HepG2 (cell line): ENCODE results near the gene NOC2L. TPM values are rescaled to one million over a fixed set of nuclear protein-coding genes. Genes with fewer than 3 reads are reported as not detected.

Source experiments
- BCLAF1 ChIP-seq: fragments of 450-650 bp; IDR thresholded peaks from 2 replicates; pipeline ENCODE4 v1.6.1; 2017; ENCODE audit warnings: mild to moderate bottlenecking
- CBFB ChIP-seq: sonication (generic); formaldehyde crosslinking; IDR thresholded peaks from 2 replicates; pipeline ENCODE4 v1.4.0; 2020; ENCODE audit warnings: missing genetic modification reagents
- CENPX ChIP-seq: sonication (generic); formaldehyde crosslinking; IDR thresholded peaks from 2 replicates; pipeline ENCODE4 v1.9.0; 2021; ENCODE audit warnings: mild to moderate bottlenecking, missing genetic modification reagents, moderate library complexity
- E2F1 ChIP-seq: sonication (generic); formaldehyde crosslinking; IDR thresholded peaks from 2 replicates; pipeline ENCODE4 v1.5.0; 2020; ENCODE audit warnings: missing genetic modification reagents
- HINFP ChIP-seq: sonication (generic); formaldehyde crosslinking; IDR thresholded peaks from 2 replicates; pipeline ENCODE4 v1.4.0; 2020; ENCODE audit warnings: low read depth, mild to moderate bottlenecking, missing genetic modification reagents
- KDM2A ChIP-seq: sonication (generic); formaldehyde crosslinking; IDR thresholded peaks from 2 replicates; pipeline ENCODE4 v1.4.0; 2020; ENCODE audit warnings: low read depth, missing genetic modification reagents, borderline replicate concordance
- KLF11 ChIP-seq: IDR thresholded peaks from 2 replicates; pipeline ENCODE4 v1.6.1; 2016; ENCODE audit warnings: missing compliant biosample characterization
- MXD1 ChIP-seq: sonication (generic); formaldehyde crosslinking; IDR thresholded peaks from 2 replicates; pipeline ENCODE4 v1.4.0; 2020; ENCODE audit warnings: mild to moderate bottlenecking, missing genetic modification reagents
- MXI1 ChIP-seq: IDR thresholded peaks from 3 replicates; pipeline ENCODE4 v1.6.1; 2012; ENCODE audit warnings: low read depth, low read length, inconsistent platforms, borderline replicate concordance
- RAD21 ChIP-seq: fragments of 450-650 bp; formaldehyde crosslinking; IDR thresholded peaks from 2 replicates; pipeline ENCODE4 v1.5.0; 2020; ENCODE audit warnings: mild to moderate bottlenecking
- SRSF9 ChIP-seq: fragments of 200-400 bp; formaldehyde crosslinking; IDR thresholded peaks from 2 replicates; pipeline ENCODE4 v1.6.1; 2018; ENCODE audit warnings: borderline replicate concordance, mild to moderate bottlenecking, low read depth, low read length; ENCODE audit not compliant: insufficient read depth, poor library complexity, severe bottlenecking
- TEF ChIP-seq: sonication (generic); formaldehyde crosslinking; IDR thresholded peaks from 2 replicates; pipeline ENCODE4 v1.5.0; 2020; ENCODE audit warnings: missing genetic modification reagents
- ZNF124 ChIP-seq: sonication (generic); formaldehyde crosslinking; IDR thresholded peaks from 2 replicates; pipeline ENCODE4 v1.4.0; 2020; ENCODE audit warnings: missing genetic modification reagents
- ZNF280B ChIP-seq: sonication (generic); formaldehyde crosslinking; IDR thresholded peaks from 2 replicates; pipeline ENCODE4 v1.5.0; 2020; ENCODE audit warnings: missing genetic modification reagents, mild to moderate bottlenecking, borderline replicate concordance
- ZNF317 ChIP-seq: sonication (generic); formaldehyde crosslinking; IDR thresholded peaks from 2 replicates; pipeline ENCODE4 v1.5.0; 2020; ENCODE audit warnings: mild to moderate bottlenecking, missing genetic modification reagents
- ZNF512 ChIP-seq: sonication (generic); formaldehyde crosslinking; IDR thresholded peaks from 2 replicates; pipeline ENCODE4 v1.4.0; 2020; ENCODE audit warnings: mild to moderate bottlenecking, missing genetic modification reagents
- ZNF546 ChIP-seq: sonication (generic); formaldehyde crosslinking; conservative IDR thresholded peaks from 2 replicates; pipeline ENCODE4 v1.8.1; 2023; ENCODE audit warnings: mild to moderate bottlenecking, missing genetic modification reagents
- ZNF580 ChIP-seq: IDR thresholded peaks from 2 replicates; pipeline ENCODE4 v1.6.1; 2016; ENCODE audit warnings: low read depth, borderline replicate concordance
- polyA plus RNA-seq, 8 experiments: library from polyadenylated mRNA; depleted of rRNA in 3 of 8; stranded (reverse) in 7 of 8; unstranded in 1 of 8; fragments of >200 nt; fragmentation: Illumina TruSeq in 4 of 8; extraction: Trizol in 4 of 8; gene quantifications; 2 replicates each; pipeline versions ENCODE4 v1.2.1 to v1.2.3, GENCODE V29; 2011 to 2016; ENCODE audit warnings: low read depth in 4 of 8, missing spikeins in 1 of 8, mixed read lengths in 1 of 8; ENCODE audit not compliant: insufficient read depth in 1 of 8
- total RNA-seq, 5 experiments: library from RNA; depleted of rRNA; stranded (reverse); fragments of >200 nt; fragmentation: Illumina TruSeq; extraction: Trizol; gene quantifications; 2 replicates each; pipeline ENCODE4 v1.2.3, GENCODE V29; 2016; ENCODE audit warnings: low read depth in 1 of 5

NOC2L gene
- total and polyA plus RNA-seq, 2 of the 13 experiments (the other 11 are each of a cell fraction or from before 2014, with no cell fraction given) = 32.0 to 103 TPM

- no peak for TF ChIP-seq BCLAF1
- peak; percentile 85; the same call in 1 of the 2 replicates for TF ChIP-seq KDM2A
- no peak for TF ChIP-seq ZNF124 (CRISPR knock-in tag)
- TF ChIP-seq HINFP (CRISPR knock-in tag) = 0 out of 2 replicates have a peak, but pooled peaks have one; percentile 74
- TF ChIP-seq ZNF580 (CRISPR knock-in tag) = peak; percentile 82; the same call in 1 of the 2 replicates
- TF ChIP-seq CENPX (CRISPR knock-in tag) = no peak
- TF ChIP-seq ZNF280B (CRISPR knock-in tag) = peak; percentile 67; the same call in 1 of the 2 replicates
- no peak for TF ChIP-seq E2F1
- no peak for TF ChIP-seq ZNF317
- peak; percentile 89; the same call in 2 of the 3 replicates for TF ChIP-seq MXI1
- TF ChIP-seq ZNF512 (CRISPR knock-in tag) = 0 out of 2 replicates have a peak, but pooled peaks have one; percentile 23
- no peak for TF ChIP-seq SRSF9
- peak; percentile 65 for TF ChIP-seq CBFB (CRISPR knock-in tag)
- TF ChIP-seq ZNF546 (CRISPR knock-in tag) = 0 out of 2 replicates have a peak, but pooled peaks have one; percentile 80
- no peak for TF ChIP-seq KLF11 (CRISPR knock-in tag)
- no peak; the same call in 1 of the 2 replicates for TF ChIP-seq TEF (CRISPR knock-in tag)
- peak; percentile 79 for TF ChIP-seq MXD1
- no peak for TF ChIP-seq RAD21
Measured at GRCh38 chr1:1000357-1001056, 41.5 kb upstream of the NOC2L start (continued).
